Activated naive CD4-positive, alpha-beta T cell treated with anti-CD3 and anti-CD28 coated beads, Interleukin-2, amount 50 U/mL, for 24 hours (primary cell): ENCODE measurements around the gene FAM81B.
"Not testable (repeated sequence)": the region's sequence is repeated elsewhere in the genome, so short reads cannot be mapped to it uniquely, and the experiment has no call there.

Experiments used
- H3K27ac Mint-ChIP-seq: one replicate; pipeline ENCODE4 v1.8.0; 2021; ENCODE audit warnings: mild to moderate bottlenecking, mixed read lengths
- H3K27me3 Mint-ChIP-seq: one replicate; pipeline ENCODE4 v1.8.0; 2021; ENCODE audit warnings: mixed read lengths
- H3K36me3 Mint-ChIP-seq: one replicate; pipeline ENCODE4 v1.8.0; 2021; ENCODE audit warnings: mixed read lengths
- H3K4me1 Mint-ChIP-seq: one replicate; pipeline ENCODE4 v1.8.0; 2021; ENCODE audit warnings: mixed read lengths
- H3K4me3 Mint-ChIP-seq: one replicate; pipeline ENCODE4 v1.8.0; 2021; ENCODE audit warnings: mild to moderate bottlenecking, mixed read lengths
- H3K9me3 Mint-ChIP-seq: one replicate; pipeline ENCODE4 v1.8.0; 2021; ENCODE audit warnings: mixed read lengths

Gene FAM81B

DNA sequence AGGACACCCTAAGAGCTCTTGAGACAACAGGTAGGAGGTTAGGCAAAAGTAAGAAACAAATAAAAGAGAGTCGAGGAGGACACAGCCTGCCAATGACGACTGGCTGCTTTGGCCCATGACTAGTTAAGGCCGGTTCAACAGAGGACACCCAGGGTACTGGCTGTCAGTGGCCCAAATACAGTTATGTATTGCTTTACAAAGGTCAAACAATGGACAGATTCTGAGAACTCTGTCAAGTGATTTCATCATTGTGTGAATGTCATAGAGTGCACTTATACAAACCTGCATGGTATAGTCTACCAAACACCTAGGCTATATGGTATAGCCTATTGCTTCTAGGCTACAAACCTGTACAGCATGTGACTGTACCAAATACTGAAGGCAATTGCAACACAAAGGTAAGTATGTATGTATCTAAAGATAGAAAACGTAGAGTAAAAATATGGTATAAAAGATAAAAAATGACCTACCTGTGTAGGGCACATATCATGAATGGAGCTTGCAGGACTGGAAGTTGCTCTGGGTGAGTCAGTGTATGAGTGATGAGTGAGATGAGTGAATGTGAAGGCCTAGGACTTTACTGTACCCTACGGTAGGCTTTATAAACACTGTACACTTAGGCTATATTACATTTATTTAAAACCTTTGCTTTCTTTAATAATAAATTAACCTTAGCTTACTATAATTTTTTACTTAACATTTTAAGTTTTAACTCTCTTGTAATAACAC, 6.5 kb upstream of the FAM81B start:
- Mint-ChIP-seq H3K27ac (no peak overlapping the region), H3K4me1 (peaks cover 8% of the 10 kb centered on the region), H3K36me3 (no peaks in the 10 kb centered on the region), H3K9me3 (no peaks in the 10 kb centered on the region), H3K4me3 (no peak overlapping the region), H3K27me3 (peaks cover 2% of the 10 kb centered on the region)

DNA sequence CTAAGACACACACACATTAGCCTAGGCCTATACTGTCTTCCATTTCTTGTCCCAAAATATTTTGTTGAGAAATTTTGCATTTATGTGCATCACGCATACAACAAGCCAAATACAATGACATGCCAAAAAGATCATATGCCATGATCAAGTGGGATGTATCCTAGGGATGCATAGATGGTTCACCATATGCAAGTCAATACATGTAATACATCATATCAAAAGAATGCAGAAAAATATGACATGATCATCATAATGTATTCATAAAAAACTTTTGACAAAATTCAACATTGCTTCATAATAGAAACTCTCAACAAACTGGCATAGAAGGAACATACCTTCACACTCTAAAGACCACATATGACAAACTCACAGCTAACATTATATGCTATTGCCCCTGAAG, 5.8 kb upstream of the FAM81B start:
- Mint-ChIP-seq H3K4me3 (no peak overlapping the region), H3K9me3 (no peaks in the 10 kb centered on the region), H3K27me3 (peaks cover 2% of the 10 kb centered on the region), H3K4me1 (peaks cover 2% of the 10 kb centered on the region), H3K36me3 (no peaks in the 10 kb centered on the region), H3K27ac (no peak overlapping the region)

DNA sequence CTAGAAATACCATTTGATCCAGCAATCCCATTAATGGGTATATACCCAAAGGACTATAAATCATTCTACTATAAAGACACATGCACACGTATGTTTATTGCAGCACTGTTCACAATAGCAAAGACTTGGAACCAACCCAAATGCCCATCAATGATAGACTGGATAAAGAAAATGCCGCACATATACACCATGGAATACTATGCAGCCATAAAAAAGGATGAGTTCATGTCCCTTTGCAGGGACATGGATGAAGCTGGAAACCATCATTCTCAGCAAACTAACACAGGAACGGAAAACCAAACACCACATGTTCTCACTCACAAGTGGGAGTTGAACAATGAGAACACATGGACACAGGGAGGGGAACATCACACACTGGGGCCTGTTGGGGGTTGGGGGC, 799 bp downstream of the FAM81B start:
- H3K9me3 Mint-ChIP-seq, H3K27ac Mint-ChIP-seq, H3K27me3 Mint-ChIP-seq, H3K4me3 Mint-ChIP-seq, H3K36me3 Mint-ChIP-seq, H3K4me1 Mint-ChIP-seq: not testable (repeated sequence)

DNA sequence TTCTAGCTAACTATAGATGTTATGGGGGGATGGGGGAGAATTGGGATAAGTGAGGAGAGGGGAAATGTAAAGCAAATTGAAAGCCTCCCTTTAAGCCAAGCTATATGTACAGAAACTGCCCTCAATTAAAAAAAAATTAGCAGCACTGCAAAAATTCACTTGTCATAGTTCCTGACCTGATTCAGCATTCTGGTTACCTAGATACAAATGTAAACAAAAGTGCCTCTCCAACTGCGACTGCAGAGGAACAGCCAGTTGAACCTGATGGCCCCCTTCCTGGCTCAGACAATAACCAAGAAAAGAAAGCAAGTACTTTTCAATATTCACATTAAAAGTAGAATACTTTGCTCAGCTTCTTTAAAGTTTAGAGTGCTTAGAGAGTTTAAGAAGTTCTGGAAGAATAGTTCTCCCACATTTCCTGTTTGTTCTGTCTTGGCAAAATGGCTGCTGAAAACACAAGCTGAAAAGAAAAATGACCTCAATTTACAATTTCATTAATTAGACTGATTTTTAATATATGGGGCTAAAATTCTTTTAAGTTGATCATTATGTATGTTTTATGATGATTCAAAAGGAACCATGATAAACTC, 1.5 kb downstream of the FAM81B start:
- no peaks in the 10 kb centered on the region for H3K4me1 Mint-ChIP-seq
- no peak overlapping the region for H3K27ac Mint-ChIP-seq
- peaks cover 2% of the 10 kb centered on the region for H3K36me3 Mint-ChIP-seq
- H3K9me3 Mint-ChIP-seq, result peaks cover 7% of the 10 kb centered on the region
- H3K27me3 Mint-ChIP-seq, result peaks cover 3% of the 10 kb centered on the region
- no peak overlapping the region for H3K4me3 Mint-ChIP-seq

DNA sequence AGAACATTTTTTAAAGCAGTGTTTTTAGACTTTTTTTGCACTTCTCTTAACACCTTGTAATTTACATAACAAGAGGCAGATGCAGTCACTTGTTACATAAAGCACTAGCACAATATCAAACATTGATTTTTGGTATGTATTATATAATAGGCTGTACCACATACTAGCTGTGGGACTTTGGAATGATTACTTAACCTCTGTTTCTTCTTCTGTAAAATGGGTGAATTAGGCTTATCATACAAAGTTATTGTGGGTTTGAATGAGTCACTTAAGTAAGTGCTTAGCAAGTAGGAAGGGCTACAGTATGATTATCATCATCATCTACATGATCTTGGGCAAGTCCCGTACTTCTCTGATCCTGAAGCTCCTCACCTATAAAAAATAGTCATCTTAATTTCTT, 2.1 kb downstream of the FAM81B start:
- H3K4me3 Mint-ChIP-seq, result no peak overlapping the region
- H3K36me3 Mint-ChIP-seq, result peaks cover 2% of the 10 kb centered on the region
- peaks cover 7% of the 10 kb centered on the region for H3K9me3 Mint-ChIP-seq
- H3K4me1 Mint-ChIP-seq, result no peaks in the 10 kb centered on the region
- no peak overlapping the region for H3K27ac Mint-ChIP-seq
- peaks cover 3% of the 10 kb centered on the region for H3K27me3 Mint-ChIP-seq

DNA sequence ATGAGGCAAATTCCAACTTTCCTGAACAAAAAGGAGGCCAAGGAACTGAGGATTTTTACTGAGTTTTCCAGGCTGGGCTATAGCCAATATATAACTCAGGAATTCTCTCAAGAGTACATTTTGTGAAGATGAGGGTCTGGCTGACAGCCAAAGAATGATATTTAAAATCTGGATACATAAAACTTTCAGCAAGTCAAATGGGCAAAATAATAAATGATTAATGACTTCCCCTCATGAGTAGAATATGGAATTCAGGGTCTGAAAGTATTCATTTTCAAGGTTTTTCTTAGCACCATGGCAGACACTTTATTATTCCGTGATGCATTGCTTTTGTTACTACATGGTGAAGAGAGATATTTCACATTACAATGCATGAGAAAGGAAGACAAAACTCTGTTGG, 7.8 kb downstream of the FAM81B start:
- no peaks in the 10 kb centered on the region for H3K9me3 Mint-ChIP-seq
- H3K4me3 Mint-ChIP-seq, result no peak overlapping the region
- H3K27ac Mint-ChIP-seq, result no peak overlapping the region
- H3K27me3 Mint-ChIP-seq, result peaks cover 3% of the 10 kb centered on the region
- H3K36me3 Mint-ChIP-seq, result no peaks in the 10 kb centered on the region
- no peaks in the 10 kb centered on the region for H3K4me1 Mint-ChIP-seq

DNA sequence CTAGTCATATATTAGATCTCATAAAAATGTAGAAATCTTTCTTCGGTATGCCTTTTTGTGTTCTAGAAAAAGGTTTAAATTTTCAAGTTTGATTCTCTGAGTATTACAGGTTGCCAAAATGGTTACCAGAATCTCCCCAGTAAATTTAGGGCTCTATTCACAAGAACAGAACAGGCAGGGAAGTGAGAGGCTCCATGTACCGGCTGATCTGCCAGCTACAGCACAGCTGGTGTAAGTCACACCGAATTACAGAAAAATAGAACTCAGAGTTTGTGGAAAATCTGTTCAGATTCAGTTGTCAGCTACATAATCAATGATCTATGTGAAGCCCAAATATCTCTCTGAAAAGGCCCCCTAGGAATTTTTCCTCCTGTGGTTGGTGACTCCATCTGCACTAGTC, 10.5 kb downstream of the FAM81B start:
- H3K4me1 Mint-ChIP-seq, result no peaks in the 10 kb centered on the region
- no peaks in the 10 kb centered on the region for H3K9me3 Mint-ChIP-seq
- no peak overlapping the region for H3K27ac Mint-ChIP-seq
- H3K36me3 Mint-ChIP-seq, result no peaks in the 10 kb centered on the region
- no peak overlapping the region for H3K4me3 Mint-ChIP-seq
- H3K27me3 Mint-ChIP-seq, result peaks cover 10% of the 10 kb centered on the region

DNA sequence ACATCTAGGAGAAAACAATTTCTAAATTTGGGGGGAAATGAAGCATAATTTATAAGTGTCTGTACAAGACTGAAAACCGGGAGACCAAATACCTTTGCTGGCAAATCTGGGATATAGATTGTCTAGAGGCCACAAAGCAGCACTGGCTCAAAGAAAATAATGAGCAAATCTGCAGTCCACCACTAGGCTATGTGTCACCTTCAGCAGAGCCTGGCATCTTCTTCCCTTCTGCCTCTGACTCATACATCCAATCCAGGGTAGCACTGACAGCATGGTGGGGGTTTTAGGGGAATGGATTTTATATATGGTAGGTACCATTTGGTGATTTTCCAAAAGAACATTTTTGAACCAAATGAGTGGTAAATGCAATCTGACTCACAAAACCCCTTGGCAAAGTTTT, 12.8 kb downstream of the FAM81B start:
- H3K36me3 Mint-ChIP-seq, result no peaks in the 10 kb centered on the region
- H3K27ac Mint-ChIP-seq, result no peak overlapping the region
- no peak overlapping the region for H3K4me3 Mint-ChIP-seq
- H3K9me3 Mint-ChIP-seq, result no peaks in the 10 kb centered on the region
- H3K27me3 Mint-ChIP-seq, result peaks cover 18% of the 10 kb centered on the region
- H3K4me1 Mint-ChIP-seq, result no peaks in the 10 kb centered on the region

DNA sequence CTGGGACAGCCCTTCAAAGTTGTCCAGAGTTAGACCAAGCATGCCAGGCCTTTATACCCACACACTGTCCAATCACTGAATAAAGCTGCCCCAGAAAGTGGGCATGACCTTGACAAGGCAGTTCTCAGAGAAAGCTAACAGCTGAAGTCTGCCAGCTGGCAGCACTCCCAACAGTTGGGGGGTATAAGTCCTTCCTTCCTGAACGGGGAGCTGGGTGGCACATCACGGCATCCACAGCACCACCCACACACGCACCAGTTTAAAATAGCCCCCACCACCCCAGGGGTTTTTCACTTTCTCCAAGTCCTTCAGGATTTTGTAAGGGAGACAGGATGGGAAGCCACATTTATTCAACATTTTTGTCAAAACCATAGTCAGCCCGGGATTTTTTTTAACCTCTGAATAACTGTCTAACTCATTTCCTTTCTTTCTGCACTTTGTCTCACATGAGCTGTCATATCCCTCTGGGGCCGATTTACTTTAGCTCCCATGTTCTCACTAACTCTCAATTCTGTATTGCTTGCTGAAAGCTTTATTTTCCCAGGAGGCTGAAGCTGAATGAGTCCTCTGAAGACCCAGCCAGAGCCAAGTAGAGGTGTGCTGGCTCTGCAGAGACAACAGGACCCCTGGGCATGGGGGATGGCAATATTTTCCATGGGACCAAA, 15.4 kb downstream of the FAM81B start:
- Mint-ChIP-seq H3K4me3 (no peak overlapping the region), H3K4me1 (no peaks in the 10 kb centered on the region), H3K27me3 (peaks cover 22% of the 10 kb centered on the region), H3K27ac (no peak overlapping the region), H3K36me3 (no peaks in the 10 kb centered on the region), H3K9me3 (no peaks in the 10 kb centered on the region)

DNA sequence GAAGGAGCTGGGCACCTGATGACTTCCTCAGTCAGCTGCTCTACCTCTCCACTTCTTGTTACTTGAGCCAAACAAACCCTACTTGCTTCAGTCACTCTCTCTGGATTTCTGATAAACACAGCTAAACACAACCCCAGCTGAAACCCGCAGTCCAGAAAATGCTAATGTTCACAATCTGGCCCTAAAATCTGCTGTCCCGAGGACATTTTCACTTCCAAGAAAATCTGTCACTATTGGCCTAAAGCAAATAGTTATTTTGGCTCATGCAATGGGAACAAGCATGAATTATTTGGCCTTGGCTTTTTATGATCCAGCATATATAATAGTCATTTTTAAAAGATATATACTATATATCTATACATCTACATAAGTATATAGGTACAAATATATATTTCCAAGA, 19.1 kb downstream of the FAM81B start:
- no peaks in the 10 kb centered on the region for H3K9me3 Mint-ChIP-seq
- H3K27ac Mint-ChIP-seq, result no peak overlapping the region
- peaks cover 21% of the 10 kb centered on the region for H3K27me3 Mint-ChIP-seq
- no peak overlapping the region for H3K4me3 Mint-ChIP-seq
- H3K36me3 Mint-ChIP-seq, result no peaks in the 10 kb centered on the region
- H3K4me1 Mint-ChIP-seq, result no peaks in the 10 kb centered on the region

DNA sequence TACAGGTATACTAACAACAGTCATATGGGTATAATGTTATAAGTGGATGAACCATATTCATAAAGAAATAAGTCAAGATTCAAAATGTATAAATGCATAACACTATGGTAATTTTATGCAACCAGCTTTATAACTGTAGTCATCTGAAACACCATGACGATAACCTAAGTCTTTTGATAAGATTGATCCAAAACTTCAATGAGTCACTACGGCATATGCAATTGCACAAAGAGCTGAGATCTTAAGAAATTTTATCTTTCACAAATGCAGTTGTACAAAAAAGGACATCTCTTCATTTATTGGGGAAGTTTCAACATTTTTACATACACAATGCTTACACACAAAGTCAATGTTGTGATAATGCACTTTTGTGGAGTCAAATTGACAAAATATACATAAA, 20.3 kb downstream of the FAM81B start:
- no peaks in the 10 kb centered on the region for H3K36me3 Mint-ChIP-seq
- no peak overlapping the region for H3K27ac Mint-ChIP-seq
- H3K27me3 Mint-ChIP-seq, result peaks cover 18% of the 10 kb centered on the region
- H3K4me3 Mint-ChIP-seq, result no peak overlapping the region
- H3K4me1 Mint-ChIP-seq, result no peaks in the 10 kb centered on the region
- no peaks in the 10 kb centered on the region for H3K9me3 Mint-ChIP-seq

DNA sequence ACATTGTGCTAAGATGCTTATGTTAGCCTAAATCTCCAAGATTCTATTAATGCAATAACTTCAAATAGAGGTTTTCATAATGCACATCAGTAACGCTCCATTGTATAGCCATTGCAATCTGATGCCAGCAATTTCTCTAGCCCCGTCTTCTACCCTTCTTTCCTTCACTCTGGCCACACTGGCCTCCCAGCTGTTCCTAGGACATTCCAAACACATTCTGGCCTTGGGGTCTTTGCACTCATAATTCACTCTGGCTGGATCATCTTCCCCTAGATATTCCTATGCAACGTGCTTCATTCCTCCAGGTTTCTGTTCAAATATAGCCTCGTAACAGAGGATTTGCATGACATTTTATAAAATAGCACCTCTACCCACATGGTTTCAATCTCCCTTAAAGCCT, 23.3 kb downstream of the FAM81B start:
- Mint-ChIP-seq H3K27ac (no peak overlapping the region), H3K4me1 (no peaks in the 10 kb centered on the region), H3K4me3 (no peak overlapping the region), H3K9me3 (no peaks in the 10 kb centered on the region), H3K36me3 (no peaks in the 10 kb centered on the region), H3K27me3 (peaks cover 10% of the 10 kb centered on the region)

DNA sequence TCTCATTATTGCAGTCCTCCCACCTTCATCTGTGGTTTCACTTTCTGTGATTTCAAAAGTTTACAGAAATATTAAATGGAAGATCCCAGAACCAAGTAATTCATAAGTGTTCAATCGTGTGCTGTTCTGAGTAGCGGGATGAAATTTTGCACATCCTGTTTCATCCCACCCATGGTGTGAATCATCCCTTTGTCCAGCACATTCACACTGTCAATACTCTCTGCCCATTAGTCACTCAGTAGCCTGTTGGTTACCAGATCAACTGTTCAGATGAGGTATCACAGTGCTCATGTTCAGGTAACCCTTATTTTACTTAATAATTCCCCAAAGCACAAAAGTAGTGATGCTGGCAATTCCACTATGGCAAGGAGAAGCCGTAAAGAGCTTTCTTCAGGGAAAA, 26.8 kb downstream of the FAM81B start:
- no peaks in the 10 kb centered on the region for H3K9me3 Mint-ChIP-seq
- H3K36me3 Mint-ChIP-seq, result no peaks in the 10 kb centered on the region
- H3K27me3 Mint-ChIP-seq, result peaks cover 5% of the 10 kb centered on the region
- no peaks in the 10 kb centered on the region for H3K4me1 Mint-ChIP-seq
- H3K4me3 Mint-ChIP-seq, result no peak overlapping the region
- no peak overlapping the region for H3K27ac Mint-ChIP-seq

DNA sequence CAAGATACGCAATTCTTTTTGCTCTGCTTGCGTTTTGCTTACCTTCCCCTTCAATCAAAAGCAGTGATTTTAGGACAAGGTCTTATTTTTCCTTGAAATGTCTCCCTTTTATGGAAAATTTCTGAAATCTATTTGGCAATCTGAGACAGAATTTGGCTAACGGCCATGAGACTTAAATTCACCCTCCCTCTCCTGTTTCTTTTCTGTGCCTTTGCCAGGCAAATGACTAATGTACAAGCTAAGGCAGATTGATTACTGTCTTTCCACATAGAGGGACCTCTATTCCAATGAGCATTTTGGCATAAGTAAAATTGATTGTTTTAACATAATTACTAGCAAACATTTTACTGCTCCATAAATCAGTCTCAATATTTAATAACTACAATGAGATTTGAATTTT, 31.7 kb downstream of the FAM81B start:
- Mint-ChIP-seq H3K36me3 (no peaks in the 10 kb centered on the region), H3K9me3 (no peaks in the 10 kb centered on the region), H3K4me1 (no peaks in the 10 kb centered on the region), H3K4me3 (no peak overlapping the region), H3K27ac (no peak overlapping the region), H3K27me3 (peaks cover 3% of the 10 kb centered on the region)

DNA sequence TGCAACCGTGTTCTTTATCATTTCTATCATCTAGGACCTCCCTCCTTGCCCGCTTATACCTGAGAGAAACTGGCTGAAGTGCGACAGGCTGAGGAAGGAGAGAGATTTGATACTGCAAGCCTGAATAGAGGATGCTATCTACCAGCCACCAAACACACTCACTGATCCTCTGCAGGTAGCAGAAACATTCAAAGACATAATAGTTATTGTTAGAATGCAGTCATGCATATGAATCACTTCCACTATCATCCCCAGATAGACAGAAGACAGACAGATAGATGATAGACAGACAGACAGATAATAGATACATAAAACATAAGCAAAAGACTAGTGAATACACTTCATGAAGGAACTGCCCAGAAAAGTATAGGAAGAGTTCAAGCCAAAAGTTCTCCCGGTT, 32.9 kb downstream of the FAM81B start:
- H3K4me1 Mint-ChIP-seq, result no peaks in the 10 kb centered on the region
- no peak overlapping the region for H3K27ac Mint-ChIP-seq
- no peaks in the 10 kb centered on the region for H3K9me3 Mint-ChIP-seq
- no peaks in the 10 kb centered on the region for H3K36me3 Mint-ChIP-seq
- no peak overlapping the region for H3K4me3 Mint-ChIP-seq
- H3K27me3 Mint-ChIP-seq, result peaks cover 2% of the 10 kb centered on the region

DNA sequence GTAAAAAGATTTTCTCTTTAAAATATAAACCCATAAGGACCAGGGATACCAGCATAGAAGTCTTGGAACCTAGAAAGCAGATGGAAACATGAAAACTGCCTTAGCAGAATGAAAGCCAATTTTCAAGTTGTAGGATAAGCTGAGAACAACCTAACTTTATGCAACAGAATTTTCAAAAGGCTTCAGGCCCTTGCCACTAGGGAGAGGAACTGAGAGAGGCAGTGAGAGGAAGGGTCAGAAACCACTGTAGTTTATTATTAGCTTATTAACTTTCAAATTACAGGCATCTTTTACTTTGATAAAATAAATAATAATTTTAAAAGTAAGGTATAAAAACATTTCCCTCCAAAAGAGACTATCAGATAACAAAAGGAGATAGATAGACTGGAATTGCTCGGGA, 33.4 kb downstream of the FAM81B start:
- H3K27ac Mint-ChIP-seq, result no peak overlapping the region
- no peaks in the 10 kb centered on the region for H3K4me1 Mint-ChIP-seq
- no peaks in the 10 kb centered on the region for H3K36me3 Mint-ChIP-seq
- H3K27me3 Mint-ChIP-seq, result peaks cover 2% of the 10 kb centered on the region
- H3K9me3 Mint-ChIP-seq, result no peaks in the 10 kb centered on the region
- H3K4me3 Mint-ChIP-seq, result no peak overlapping the region
